ENCODE results near the gene SLAMF7. TPM values are rescaled to one million over a fixed set of nuclear protein-coding genes. Genes with fewer than 3 reads are reported as not detected.

SLAMF7 gene
- polyA plus RNA-seq, 1 donor (not counting 4 experiments of a cell fraction or from before 2014, with no cell fraction given), result 31.0 TPM

- no peaks in the 10 kb centered on the region for H3K36me3 ChIP-seq (ENCODE audit: control insufficient read depth in 2 of 2, extremely low read depth in 1 of 2, insufficient read depth in 2 of 2, low read length in 2 of 2)
- no peaks in the 10 kb centered on the region for H3K27me3 ChIP-seq (ENCODE audit: control insufficient read depth, extremely low read depth, insufficient read depth, low read length)
- no peaks in the 10 kb centered on the region for H4K20me1 ChIP-seq (ENCODE audit: control insufficient read depth, extremely low read depth, insufficient read depth, low read length)
- no peak for DNase-seq (ENCODE audit: low read depth, low spot score)
- H3K9me3 ChIP-seq (ENCODE audit: control insufficient read depth, low read depth, low read length), result no peaks in the 10 kb centered on the region
- FAIRE-seq, result no peak
- TF ChIP-seq CTCF (optimal IDR thresholded peaks at IDR 0.05 in 1 of 3, IDR thresholded peaks at IDR 0.05 in 1 of 3, conservative IDR thresholded peaks at IDR 0.05 in 1 of 3; ENCODE audit: extremely low read depth in 1 of 3, insufficient read depth in 2 of 3, low read length in 3 of 3), result no peak
- no peak for TF ChIP-seq EZH2 (IDR thresholded peaks at IDR 0.05; ENCODE audit: low read length)
- H3K4me3 ChIP-seq (ENCODE audit: control insufficient read depth in 2 of 3, extremely low read depth in 1 of 3, insufficient read depth in 2 of 3, low read depth in 1 of 3, low read length in 3 of 3), result no peak overlapping the region
- no peak overlapping the region for H3K27ac ChIP-seq (ENCODE audit: control insufficient read depth, insufficient read depth, low read length)
- H3K9ac ChIP-seq (ENCODE audit: control insufficient read depth, extremely low read depth, insufficient read depth, low read length), result no peak overlapping the region
- dilution Hi-C loops (cut with MboI; ENCODE audit: extremely low pct_ligation_motif_present, low sequenced_read_pairs), result no loop called here
- H3K9me1 ChIP-seq (ENCODE audit: control insufficient read depth, extremely low read depth, insufficient read depth, low read length), result no peaks in the 10 kb centered on the region
- H3K79me2 ChIP-seq (ENCODE audit: control insufficient read depth, insufficient read depth, low read length), result no peaks in the 10 kb centered on the region
- no peak overlapping the region for H3K4me2 ChIP-seq (ENCODE audit: control insufficient read depth, extremely low read depth, insufficient read depth, low read depth, low read length)
- H3K4me1 ChIP-seq (ENCODE audit: control insufficient read depth, extremely low read depth, insufficient read depth, low read length), result peaks cover 10% of the 10 kb centered on the region
- no peak overlapping the region for H2AFZ ChIP-seq (ENCODE audit: control insufficient read depth, low read length)
Measured at GRCh38 chr1:160741612-160742348, 2.7 kb downstream of the SLAMF7 start.

GRCh38 chr1:160742428-160743127 is 3.5 kb downstream of the SLAMF7 start:
- Histone ChIP-seq H3K4me2 (ENCODE audit: control insufficient read depth, extremely low read depth, insufficient read depth, low read depth, low read length) (no peak overlapping the region), H3K79me2 (ENCODE audit: control insufficient read depth, insufficient read depth, low read length) (no peaks in the 10 kb centered on the region), H3K9me3 (ENCODE audit: control insufficient read depth, low read depth, low read length) (no peaks in the 10 kb centered on the region), H3K9ac (ENCODE audit: control insufficient read depth, extremely low read depth, insufficient read depth, low read length) (no peak overlapping the region), H4K20me1 (ENCODE audit: control insufficient read depth, extremely low read depth, insufficient read depth, low read length) (no peaks in the 10 kb centered on the region), H3K4me1 (ENCODE audit: control insufficient read depth, extremely low read depth, insufficient read depth, low read length) (peaks cover 10% of the 10 kb centered on the region), H3K36me3 (ENCODE audit: control insufficient read depth in 2 of 2, extremely low read depth in 1 of 2, insufficient read depth in 2 of 2, low read length in 2 of 2) (no peaks in the 10 kb centered on the region), H3K9me1 (ENCODE audit: control insufficient read depth, extremely low read depth, insufficient read depth, low read length) (no peaks in the 10 kb centered on the region), H3K27ac (ENCODE audit: control insufficient read depth, insufficient read depth, low read length) (no peak overlapping the region), H3K4me3 (ENCODE audit: control insufficient read depth in 2 of 3, extremely low read depth in 1 of 3, insufficient read depth in 2 of 3, low read depth in 1 of 3, low read length in 3 of 3) (no peak overlapping the region), H2AFZ (ENCODE audit: control insufficient read depth, low read length) (no peak overlapping the region), H3K27me3 (ENCODE audit: control insufficient read depth, extremely low read depth, insufficient read depth, low read length) (no peaks in the 10 kb centered on the region)
- FAIRE-seq, result no peak
- TF ChIP-seq EZH2 (IDR thresholded peaks at IDR 0.05; ENCODE audit: low read length) (no peak), CTCF (optimal IDR thresholded peaks at IDR 0.05 in 1 of 3, IDR thresholded peaks at IDR 0.05 in 1 of 3, conservative IDR thresholded peaks at IDR 0.05 in 1 of 3; ENCODE audit: extremely low read depth in 1 of 3, insufficient read depth in 2 of 3, low read length in 3 of 3) (no peak)
- no peak for DNase-seq (ENCODE audit: low read depth, low spot score)
- dilution Hi-C loops (cut with MboI; ENCODE audit: extremely low pct_ligation_motif_present, low sequenced_read_pairs), result no loop called here
